GM21737 (cell line): ENCODE measurements around the gene VGLL3.
"Not testable (repeated sequence)": the region's sequence is repeated elsewhere in the genome, so short reads cannot be mapped to it uniquely, and the experiment has no call there.

Experiments used
- ATAC-seq: cut with Tn5 transposase; IDR thresholded peaks from one replicate; pipeline ENCODE4 v1.9.1; 2021; ENCODE audit warnings: mild to moderate bottlenecking, moderate library complexity; ENCODE audit not compliant: unreplicated experiment

VGLL3 gene

DNA sequence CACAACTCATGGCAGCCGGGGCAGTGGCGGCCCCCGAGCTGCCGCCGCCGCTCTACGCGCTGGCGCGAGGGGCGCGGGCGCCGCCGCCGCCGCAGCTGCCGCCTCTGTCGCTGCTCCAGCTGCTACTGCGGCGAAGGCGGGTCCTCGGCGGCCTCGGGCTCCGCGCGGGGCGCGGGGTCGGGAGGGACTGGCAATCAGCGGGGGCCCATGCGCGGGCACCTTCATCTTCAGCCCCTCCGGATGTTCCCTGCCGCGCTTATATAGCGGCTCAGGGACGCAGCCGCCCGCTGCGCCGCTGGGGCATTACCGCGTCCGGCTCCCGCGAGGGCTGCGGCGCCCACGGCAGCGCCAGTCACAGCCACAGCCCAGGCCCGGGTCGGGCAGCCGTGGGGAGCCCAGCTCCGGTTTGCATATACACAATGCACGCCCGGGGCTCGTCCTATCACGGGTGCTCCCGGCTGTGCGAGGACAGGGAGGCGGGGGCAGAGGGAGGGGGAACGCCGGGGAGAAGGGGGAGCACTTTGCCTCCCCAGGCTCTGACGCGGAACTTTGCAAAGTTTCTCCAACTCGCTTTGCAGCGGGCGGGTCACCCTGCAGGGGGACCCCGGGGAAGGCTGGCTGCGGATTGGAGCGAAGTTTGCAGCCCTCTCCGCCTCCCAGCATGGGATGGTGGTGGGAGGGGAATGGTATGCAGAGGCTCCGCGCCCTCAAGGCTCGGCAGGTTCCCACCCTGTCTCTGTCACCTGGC is at the start of gene VGLL3:
Gene VGLL3, minus strand, starts transcription at position 416 of the 748 bp plus-strand sequence. Its CDS starts 406 bp downstream, at position 10.
- no peak for ATAC-seq

DNA sequence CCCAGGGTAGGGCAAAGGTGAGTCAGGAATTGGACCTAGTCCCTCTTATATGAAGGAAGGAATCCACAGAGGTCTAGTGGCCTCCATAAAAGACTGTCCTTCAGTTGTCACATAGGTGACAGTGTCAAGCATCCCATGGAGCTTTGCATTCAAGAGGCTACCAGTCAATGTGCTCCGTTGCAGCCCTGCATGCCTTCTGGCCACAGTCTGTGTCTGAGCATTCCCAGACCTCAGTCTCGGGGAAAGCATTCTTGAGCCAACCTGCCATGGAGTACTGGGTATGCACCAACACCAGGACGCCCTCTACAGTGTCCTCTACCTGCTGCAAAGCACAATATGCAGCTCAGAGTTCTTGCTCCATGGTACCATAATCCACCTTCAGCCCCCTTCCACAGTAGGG is 46.7 kb upstream of the VGLL3 start:
- no peak for ATAC-seq

- ATAC-seq, result no peak
Observed at GRCh38 chr3:87036671-87037070, 45.7 kb upstream of the VGLL3 start.

- ATAC-seq, result no peak
Observed at GRCh38 chr3:87035339-87035738, 44.4 kb upstream of the VGLL3 start.

GRCh38 chr3:87033205-87033604 is 42.3 kb upstream of the VGLL3 start:
- no peak for ATAC-seq

DNA sequence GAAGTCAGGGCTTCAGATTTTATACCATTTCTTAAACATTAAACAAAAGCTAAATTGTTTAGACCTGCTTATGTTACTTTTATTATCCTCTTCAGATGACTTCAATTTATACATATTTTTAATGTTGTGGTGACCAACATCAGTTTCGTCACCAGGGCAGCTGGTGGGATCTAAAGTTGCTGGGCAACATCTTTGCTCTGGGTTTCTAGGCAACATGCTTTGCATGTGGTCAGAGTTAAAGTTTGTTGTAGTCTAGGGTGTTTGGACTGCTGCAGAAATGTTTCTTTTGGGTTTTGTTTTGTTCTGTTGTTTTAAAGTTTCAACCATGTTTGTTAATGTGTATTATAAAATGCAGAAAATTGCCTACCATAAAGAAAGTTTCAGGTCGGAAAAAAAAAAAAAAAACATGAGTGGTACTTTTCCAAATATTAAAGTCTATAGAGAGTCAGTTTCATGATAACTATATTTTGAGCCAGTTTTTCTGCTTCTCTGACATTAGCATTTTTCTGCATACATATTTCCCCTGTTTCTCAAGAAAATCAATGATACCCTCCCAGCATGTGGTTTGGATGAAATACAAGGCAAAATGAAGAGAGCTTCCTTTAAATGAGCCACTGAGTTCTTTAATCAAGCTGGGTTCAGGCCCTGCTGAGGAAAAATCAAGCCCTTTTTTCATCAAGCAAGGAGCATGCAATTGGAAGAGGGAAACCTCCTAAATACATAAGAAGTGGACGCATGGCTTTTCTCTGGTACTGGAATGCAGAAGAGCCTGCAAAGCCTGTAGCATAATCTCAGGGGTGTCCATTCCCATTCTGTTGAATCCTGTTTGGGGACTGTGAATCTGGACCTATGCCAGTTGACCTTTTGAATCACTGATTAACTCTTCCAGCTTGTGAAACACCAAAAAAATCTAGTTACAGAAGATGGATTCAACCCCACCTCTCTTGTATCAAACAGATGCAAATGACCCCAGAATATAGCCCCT is 35.0 kb upstream of the VGLL3 start:
- no peak for ATAC-seq

- not testable (repeated sequence) for ATAC-seq
Observed at GRCh38 chr3:87017370-87017769, 26.4 kb upstream of the VGLL3 start.

DNA sequence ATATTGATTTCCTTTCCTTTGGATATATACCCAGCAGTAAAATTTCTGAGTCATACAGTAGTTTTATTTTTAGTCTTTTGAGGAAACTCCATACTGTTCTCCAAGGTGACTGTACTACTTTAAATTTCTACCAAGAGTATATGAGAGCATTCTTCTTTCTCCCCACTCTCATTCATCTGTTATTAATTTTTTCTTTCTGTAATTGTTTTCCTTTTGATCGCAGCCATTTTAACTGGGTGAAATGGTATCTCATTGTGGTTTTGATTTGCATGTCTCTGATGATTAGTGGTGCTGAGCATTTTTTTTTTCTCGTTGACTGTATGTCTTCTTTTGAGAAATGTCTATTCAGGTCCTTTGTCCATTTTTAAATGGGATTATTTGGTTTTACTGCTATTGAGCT is 18.3 kb upstream of the VGLL3 start:
- no peak for ATAC-seq

- no peak for ATAC-seq
Observed at GRCh38 chr3:87006844-87007439, 16.0 kb upstream of the VGLL3 start.

DNA sequence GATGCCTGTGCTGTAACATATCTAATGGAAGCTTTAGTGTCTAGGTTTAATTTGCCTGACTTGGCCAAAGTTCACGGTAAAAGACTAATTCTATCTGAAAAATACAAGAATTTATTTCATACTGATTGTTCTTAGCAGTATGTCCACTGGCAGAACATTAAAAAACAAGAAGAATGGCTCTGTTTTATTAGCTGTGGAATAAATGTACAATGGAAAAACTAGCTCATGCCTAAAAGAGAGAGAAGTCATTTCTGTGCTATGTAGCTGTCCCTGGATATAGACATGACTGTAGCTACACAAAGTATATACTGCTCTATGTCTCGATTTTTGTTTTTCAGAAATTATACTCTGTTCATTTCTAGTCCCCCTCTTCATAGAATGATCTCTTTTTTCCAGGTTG is 13.9 kb upstream of the VGLL3 start:
- ATAC-seq, result no peak

DNA sequence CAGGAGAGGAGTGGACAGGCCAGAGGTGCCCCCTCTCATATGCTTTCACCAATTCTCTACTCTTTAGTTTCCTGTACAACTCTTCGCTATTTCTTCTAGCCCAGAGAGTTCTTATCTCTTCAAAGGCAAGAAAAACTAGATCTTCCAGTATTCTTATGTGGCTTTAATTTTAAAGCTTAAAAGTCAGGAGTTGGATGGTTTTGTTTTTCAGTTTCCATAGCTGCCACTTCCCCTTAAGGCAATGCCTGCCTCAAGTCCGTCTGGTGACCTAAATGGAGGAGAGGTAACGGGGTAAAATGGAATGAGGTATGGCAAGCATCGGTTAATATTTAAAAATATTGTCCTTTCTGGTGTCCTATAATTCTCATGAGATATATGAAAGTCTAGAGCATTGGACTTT is 11.4 kb upstream of the VGLL3 start:
- ATAC-seq, result no peak

DNA sequence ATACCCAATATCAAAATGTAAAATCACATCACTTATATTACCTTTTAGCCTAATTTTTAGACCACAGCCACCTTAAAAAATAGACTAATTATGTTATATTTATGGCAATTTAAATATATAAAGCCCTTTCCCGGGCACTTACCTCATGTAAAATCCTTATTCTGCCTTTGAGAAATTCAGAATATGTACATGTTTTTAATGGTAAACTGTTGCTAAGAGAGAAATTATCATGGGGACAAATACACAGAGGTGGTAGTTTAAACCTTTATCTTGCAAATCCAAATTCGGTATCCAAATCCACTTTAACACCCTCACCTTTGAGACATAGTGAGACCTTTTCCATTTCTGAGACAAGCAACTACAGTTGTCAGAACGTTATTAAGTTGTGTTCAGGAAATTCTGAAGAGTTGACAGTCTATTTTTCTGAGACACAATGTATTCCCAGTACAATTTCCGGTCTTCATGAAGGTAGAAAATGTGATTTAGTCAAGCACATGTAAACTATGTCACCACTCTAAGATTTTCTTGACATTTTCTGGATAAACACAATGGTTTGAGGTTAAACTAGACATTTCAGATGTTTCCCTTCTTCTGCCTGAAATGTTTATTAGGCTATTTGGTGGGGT is 10.6 kb upstream of the VGLL3 start:
- no peak for ATAC-seq

DNA sequence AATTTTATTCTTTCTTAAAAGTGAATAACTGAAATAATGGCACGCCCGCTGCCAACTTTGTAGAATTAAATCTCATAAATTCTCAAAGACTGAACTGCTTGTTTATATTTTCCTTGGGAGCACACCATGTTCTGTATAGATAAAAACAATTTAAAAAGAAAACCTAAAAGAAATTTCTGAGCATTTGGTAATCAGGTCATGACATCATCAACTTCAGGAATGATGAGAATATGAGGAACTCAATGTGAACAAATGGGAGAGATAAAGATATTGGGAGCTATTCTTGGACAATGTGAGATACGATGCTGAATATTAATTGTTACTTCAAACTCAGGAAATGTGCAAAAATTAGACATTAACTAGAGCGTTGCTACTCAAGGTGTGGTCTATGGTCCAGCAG is 10.0 kb upstream of the VGLL3 start:
- no peak for ATAC-seq

- ATAC-seq, result no peak
Observed at GRCh38 chr3:86998569-86998968, 7.6 kb upstream of the VGLL3 start.

GRCh38 chr3:86996261-86996955 is 5.5 kb upstream of the VGLL3 start:
- ATAC-seq, result no peak

GRCh38 chr3:86995537-86995936 is 4.6 kb upstream of the VGLL3 start:
- no peak for ATAC-seq

GRCh38 chr3:86993704-86994103 is 2.8 kb upstream of the VGLL3 start:
- no peak for ATAC-seq

GRCh38 chr3:86991840-86992435 is 989 bp upstream of the VGLL3 start:
- no peak for ATAC-seq

- no peak for ATAC-seq
Observed at GRCh38 chr3:86991482-86991815, 500 bp upstream of the VGLL3 start.

DNA sequence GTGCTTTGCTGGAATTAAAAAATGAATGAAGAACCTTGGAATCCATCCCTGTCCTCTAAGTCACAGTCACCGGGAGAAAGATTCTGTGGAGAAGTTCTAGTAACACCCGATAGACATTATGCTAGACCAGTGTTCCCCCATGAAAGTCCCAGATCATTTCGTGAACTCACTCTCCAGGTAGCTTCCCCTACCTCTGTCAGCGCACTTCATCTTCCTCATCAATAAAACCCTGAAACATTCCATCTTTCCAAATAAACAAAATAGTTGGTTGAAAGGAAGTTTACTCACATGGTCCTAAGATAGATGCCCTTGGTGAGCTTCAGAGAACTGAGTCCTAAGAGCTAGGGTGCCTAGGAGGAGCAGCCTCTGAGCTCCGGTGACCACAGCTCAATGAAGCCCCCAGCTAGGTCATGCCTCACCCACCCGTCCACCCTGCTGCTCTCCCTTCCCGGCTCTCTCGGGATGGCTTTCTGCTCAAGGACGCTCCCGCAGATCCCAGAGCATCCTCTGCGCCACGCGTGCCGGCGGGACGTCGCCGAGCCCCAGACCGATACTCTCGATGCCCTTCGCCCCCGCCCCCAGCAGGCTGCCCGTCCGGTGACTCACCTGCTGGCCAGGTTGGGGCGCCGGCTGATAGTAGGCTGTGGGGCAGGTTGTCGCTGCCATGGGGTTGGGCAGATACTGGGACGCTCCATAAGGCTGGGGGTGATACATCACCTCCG is 776 bp downstream of the VGLL3 start:
- no peak for ATAC-seq
